ENCODE measurements around the gene NANP. TPM values are rescaled to one million over a fixed set of nuclear protein-coding genes. Genes with fewer than 3 reads are reported as not detected.
A peak's percentile ranks its signal among the peaks of the same experiment; 100 is the strongest.

Gene NANP
- total RNA-seq, 4 donors from 2014 or later: 4.7 to 8.5 (median 6.9) TPM

GRCh38 chr20:25571240-25571639 is 52.6 kb downstream of the NANP start:
- H3K9me3 ChIP-seq: no peaks in the 10 kb centered on the region
- intact Hi-C loops (cut with DNase I): no loop called here
- peaks cover 13% of the 10 kb centered on the region in 2 donors for H3K4me1 ChIP-seq
- peak in 1 of 2 donors; percentile 35 for DNase-seq
- H3K4me3 ChIP-seq (replicated peaks in 1 of 3): no peak overlapping the region
- no peaks in the 10 kb centered on the region for H3K36me3 ChIP-seq
- peak overlapping the region in 2 of 3 donors; percentile 20 to 28 for H3K27ac ChIP-seq
- no peaks in the 10 kb centered on the region for H3K27me3 ChIP-seq
- TF ChIP-seq, protein P1, sequence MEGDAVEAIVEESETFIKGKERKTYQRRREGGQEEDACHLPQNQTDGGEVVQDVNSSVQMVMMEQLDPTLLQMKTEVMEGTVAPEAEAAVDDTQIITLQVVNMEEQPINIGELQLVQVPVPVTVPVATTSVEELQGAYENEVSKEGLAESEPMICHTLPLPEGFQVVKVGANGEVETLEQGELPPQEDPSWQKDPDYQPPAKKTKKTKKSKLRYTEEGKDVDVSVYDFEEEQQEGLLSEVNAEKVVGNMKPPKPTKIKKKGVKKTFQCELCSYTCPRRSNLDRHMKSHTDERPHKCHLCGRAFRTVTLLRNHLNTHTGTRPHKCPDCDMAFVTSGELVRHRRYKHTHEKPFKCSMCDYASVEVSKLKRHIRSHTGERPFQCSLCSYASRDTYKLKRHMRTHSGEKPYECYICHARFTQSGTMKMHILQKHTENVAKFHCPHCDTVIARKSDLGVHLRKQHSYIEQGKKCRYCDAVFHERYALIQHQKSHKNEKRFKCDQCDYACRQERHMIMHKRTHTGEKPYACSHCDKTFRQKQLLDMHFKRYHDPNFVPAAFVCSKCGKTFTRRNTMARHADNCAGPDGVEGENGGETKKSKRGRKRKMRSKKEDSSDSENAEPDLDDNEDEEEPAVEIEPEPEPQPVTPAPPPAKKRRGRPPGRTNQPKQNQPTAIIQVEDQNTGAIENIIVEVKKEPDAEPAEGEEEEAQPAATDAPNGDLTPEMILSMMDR (IDR thresholded peaks at IDR 0.05): no peak
- TF ChIP-seq POLR2A (IDR thresholded peaks at IDR 0.05): no peak
- WGBS, 2 donors: 48 to 58% methylated on average over 2 of the region's 2 CpGs

DNA sequence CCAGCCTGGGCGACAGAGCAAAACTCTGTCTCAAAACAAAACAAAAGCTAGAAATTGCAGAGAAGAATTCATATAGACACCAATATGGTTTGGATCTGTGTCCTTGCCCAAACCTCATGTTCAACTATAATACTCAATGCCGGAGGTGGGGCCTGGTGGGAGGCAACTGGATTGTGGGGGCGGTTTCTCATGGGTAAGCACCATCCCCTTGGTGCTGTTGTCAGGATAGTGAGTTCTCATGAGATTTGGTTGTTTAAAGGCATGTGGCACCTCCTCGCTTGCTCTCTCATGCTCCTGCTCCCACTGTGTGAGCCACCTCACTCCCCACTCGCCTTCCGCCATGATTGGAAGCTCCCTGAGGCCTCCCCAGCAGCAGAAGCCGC is 53.7 kb downstream of the NANP start:
- intact Hi-C loops (cut with DNase I): no loop called here
- H3K4me1 ChIP-seq: peaks cover 13% of the 10 kb centered on the region in 2 donors
- no peak overlapping the region for H3K4me3 ChIP-seq (replicated peaks in 1 of 3)
- no peak overlapping the region for H3K27ac ChIP-seq
- H3K27me3 ChIP-seq: no peaks in the 10 kb centered on the region
- no peak for DNase-seq
- 86 to 96% methylated on average over 7 of the region's 7 CpGs for WGBS, 2 donors
- H3K9me3 ChIP-seq: no peaks in the 10 kb centered on the region
- H3K36me3 ChIP-seq: no peaks in the 10 kb centered on the region
- TF ChIP-seq POLR2A (IDR thresholded peaks at IDR 0.05): no peak
- TF ChIP-seq, protein P1 (IDR thresholded peaks at IDR 0.05): no peak

DNA sequence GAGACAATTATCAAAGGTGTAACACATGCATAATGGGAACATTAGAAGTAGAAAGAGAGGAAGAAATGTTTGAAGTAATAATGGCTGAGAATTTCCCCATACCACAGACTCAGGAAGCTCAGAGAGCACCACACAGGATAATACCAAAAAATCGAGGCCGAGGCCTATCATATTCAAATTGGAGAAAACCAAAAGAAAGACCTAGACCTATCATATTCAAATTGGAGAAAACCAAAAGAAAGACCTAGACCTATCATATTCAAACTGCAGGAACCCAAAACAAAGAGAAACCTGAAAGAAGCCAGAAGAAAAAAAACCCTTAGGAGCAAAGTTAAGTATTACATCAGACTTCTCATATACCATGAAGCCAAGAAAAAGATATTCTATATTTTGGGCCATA is 56.5 kb downstream of the NANP start:
- 93 to 96% methylated on average over 2 of the region's 2 CpGs for WGBS, 2 donors
- Histone ChIP-seq H3K4me3 (replicated peaks in 1 of 3) (no peak overlapping the region), H3K4me1 (peaks cover 13 to 17% of the 10 kb centered on the region in 2 donors), H3K27ac (no peak overlapping the region), H3K27me3 (no peaks in the 10 kb centered on the region), H3K36me3 (no peaks in the 10 kb centered on the region), H3K9me3 (no peaks in the 10 kb centered on the region)
- TF ChIP-seq, protein P1 (IDR thresholded peaks at IDR 0.05): no peak
- no peak for TF ChIP-seq POLR2A (IDR thresholded peaks at IDR 0.05)
- no peak for DNase-seq
- intact Hi-C loops (cut with DNase I): no loop called here

GRCh38 chr20:25566821-25567220 is 57.0 kb downstream of the NANP start:
- intact Hi-C loops (cut with DNase I): no loop called here
- Histone ChIP-seq H3K27me3 (no peaks in the 10 kb centered on the region), H3K36me3 (no peaks in the 10 kb centered on the region), H3K4me3 (replicated peaks in 1 of 3) (no peak overlapping the region), H3K27ac (no peak overlapping the region), H3K9me3 (no peaks in the 10 kb centered on the region), H3K4me1 (peaks cover 10 to 13% of the 10 kb centered on the region in 2 donors)
- TF ChIP-seq, protein P1 (IDR thresholded peaks at IDR 0.05): no peak
- no peak for TF ChIP-seq POLR2A (IDR thresholded peaks at IDR 0.05)
- WGBS, 2 donors: 94% methylated on average over 2 of the region's 2 CpGs
- no peak for DNase-seq

DNA sequence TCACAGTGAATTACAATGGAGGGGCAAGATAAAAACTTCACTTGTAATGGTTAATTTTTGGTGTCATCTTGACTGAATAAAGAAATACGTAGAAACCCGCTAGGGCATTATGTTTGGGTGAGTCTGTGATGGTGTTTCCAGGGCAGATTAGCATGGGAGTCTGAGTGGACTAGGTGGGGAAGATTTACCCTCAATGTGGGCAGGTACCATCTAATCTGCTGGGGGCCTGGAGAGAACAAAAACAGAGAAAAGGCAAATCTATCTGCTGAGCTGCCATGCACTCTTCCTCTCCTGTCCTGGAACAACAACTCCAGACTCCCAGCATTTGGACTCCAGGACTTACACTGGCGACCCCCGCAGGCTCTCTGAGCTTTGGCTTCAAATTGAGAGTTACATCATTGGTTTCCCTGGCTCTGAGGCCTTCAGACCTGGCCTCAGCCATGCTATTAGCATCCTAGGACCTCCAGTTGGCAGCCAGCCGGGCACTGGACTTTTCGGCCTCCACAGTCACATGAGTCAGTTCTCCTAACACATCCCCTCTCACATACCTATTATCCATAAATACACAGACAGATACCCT is 58.1 kb downstream of the NANP start:
- peaks cover 0 to 4% of the 10 kb centered on the region in 2 donors for H3K4me1 ChIP-seq
- WGBS, 2 donors: 82 to 85% methylated on average over 6 of the region's 6 CpGs
- DNase-seq: no peak
- no peaks in the 10 kb centered on the region for H3K9me3 ChIP-seq
- TF ChIP-seq, protein P1 (IDR thresholded peaks at IDR 0.05): no peak
- no peak for TF ChIP-seq POLR2A (IDR thresholded peaks at IDR 0.05)
- no peaks in the 10 kb centered on the region for H3K36me3 ChIP-seq
- no peak overlapping the region for H3K4me3 ChIP-seq (replicated peaks in 1 of 3)
- intact Hi-C loops (cut with DNase I): no loop called here
- H3K27me3 ChIP-seq: no peaks in the 10 kb centered on the region
- no peak overlapping the region for H3K27ac ChIP-seq

All from thyroid gland (tissue), 4 donors.